NT2/D1 (cell line): ENCODE results near the gene PSMG4.
A peak's percentile ranks its signal among the peaks of the same experiment; 100 is the strongest.

ENCODE experiments used
- DNase-seq: peaks from one replicate; pipeline ENCODE4 v3.0.0-alpha.2; 2011; ENCODE audit warnings: low read depth, low spot score
- H3K27me3 ChIP-seq: 2 replicates; pipeline ENCODE4 v1.6.0; 2011; ENCODE audit warnings: mild to moderate bottlenecking; ENCODE audit not compliant: insufficient read length, insufficient read depth
- H3K36me3 ChIP-seq: 2 replicates; pipeline ENCODE4 v1.6.1; 2011; ENCODE audit warnings: mild to moderate bottlenecking, low read length, mixed read lengths; ENCODE audit not compliant: insufficient read depth, insufficient read length
- H3K4me1 ChIP-seq: 2 replicates; pipeline ENCODE4 v1.5.1; 2011; ENCODE audit not compliant: insufficient read depth, insufficient read length
- H3K4me3 ChIP-seq: 2 replicates; pipeline ENCODE4 v1.5.1; 2011; ENCODE audit warnings: low read depth; ENCODE audit not compliant: insufficient read length
- H3K9ac ChIP-seq: 2 replicates; pipeline ENCODE4 v1.6.0; 2011; ENCODE audit warnings: low read depth; ENCODE audit not compliant: insufficient read length
- H3K9me3 ChIP-seq: 2 replicates; pipeline ENCODE4 v1.5.1; 2011; ENCODE audit warnings: mild to moderate bottlenecking, low read length; ENCODE audit not compliant: insufficient read depth
- SUZ12 ChIP-seq: IDR thresholded peaks from 2 replicates; pipeline ENCODE4 v1.6.1; 2011; ENCODE audit not compliant: insufficient read length, insufficient read depth; ENCODE audit errors: extremely low read depth
- YY1 ChIP-seq: IDR thresholded peaks from 2 replicates; pipeline ENCODE4 v1.6.1; 2011; ENCODE audit not compliant: insufficient read length, insufficient read depth
- ZNF274 ChIP-seq: IDR thresholded peaks from 2 replicates; pipeline ENCODE4 v1.6.1; 2011; ENCODE audit warnings: mild to moderate bottlenecking, low read depth, low read length

Gene PSMG4

DNA sequence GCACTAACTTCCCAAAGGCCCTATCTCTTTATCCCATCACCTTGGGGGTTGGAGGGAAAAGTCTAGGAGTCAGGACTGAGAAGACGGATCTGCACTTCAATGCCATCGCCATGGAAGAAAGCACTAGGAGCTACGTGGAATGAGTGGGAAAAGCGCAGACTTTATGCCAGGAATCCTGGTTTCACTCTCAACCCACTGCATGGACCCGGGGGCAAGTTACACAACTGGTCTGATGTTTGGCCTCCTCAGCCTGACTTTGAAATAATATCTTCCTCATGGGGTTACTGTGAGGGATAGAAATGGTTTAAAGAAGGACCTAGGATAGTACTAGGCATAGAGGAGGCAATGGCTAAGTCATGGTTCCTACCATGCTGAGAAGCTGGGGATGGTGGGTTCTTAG lies 13.5 kb upstream of the PSMG4 start:
- DNase-seq = no peak
- H3K36me3 ChIP-seq = no peaks in the 10 kb centered on the region
- no peak for TF ChIP-seq ZNF274
- no peak for TF ChIP-seq SUZ12
- TF ChIP-seq YY1 = no peak
- no peak overlapping the region for H3K9ac ChIP-seq
- H3K4me1 ChIP-seq = peaks cover 3% of the 10 kb centered on the region
- H3K4me3 ChIP-seq = no peak overlapping the region
- no peaks in the 10 kb centered on the region for H3K27me3 ChIP-seq
- H3K9me3 ChIP-seq = no peaks in the 10 kb centered on the region

DNA sequence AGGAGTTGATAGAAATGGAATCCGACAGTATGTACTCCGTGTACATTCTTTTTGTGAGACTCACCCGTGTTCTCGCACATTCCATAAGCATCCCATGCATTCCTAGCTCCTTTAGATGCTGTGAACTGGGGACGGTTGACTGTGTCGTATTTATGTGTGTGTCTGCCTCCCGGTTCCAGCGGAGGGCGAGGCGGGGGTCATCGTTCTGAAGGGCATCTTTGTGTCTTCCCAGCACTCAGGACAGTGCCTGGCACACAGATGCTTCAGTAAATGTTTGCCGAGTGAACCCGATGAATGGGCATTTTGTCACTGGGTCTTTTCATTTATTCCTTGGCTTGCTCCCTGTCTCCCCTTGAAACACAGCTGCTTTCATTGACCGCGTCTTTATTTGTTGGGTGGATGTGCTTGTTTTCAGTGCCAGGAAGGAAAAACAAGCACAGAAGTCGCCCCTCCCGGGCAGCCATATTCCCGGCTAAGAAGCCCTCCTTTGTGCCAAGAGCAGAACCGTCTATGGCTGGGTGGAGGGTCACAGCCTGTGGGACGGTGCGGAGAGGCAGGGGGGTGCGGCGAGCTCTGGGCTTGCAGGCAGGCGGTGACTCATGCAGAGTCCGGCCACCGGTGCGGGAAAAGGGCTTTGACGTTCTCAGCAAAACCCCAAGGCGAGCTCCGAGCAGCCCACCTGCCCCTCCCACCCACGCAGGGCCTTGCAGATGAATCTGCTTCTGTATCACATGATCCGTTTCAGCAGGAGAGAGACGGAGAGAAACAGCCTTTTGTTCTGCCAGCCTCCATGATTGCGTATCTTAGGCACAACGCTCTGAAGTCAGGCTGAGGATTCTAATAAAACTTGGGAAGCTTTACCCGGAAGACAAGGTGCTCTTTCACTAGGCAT lies 11.2 kb upstream of the PSMG4 start:
- no peaks in the 10 kb centered on the region for H3K36me3 ChIP-seq
- TF ChIP-seq YY1 = no peak
- TF ChIP-seq ZNF274 = no peak
- no peak for TF ChIP-seq SUZ12
- DNase-seq = no peak
- peaks cover 5% of the 10 kb centered on the region for H3K4me1 ChIP-seq
- no peaks in the 10 kb centered on the region for H3K9me3 ChIP-seq
- peak overlapping the region; percentile 34 for H3K9ac ChIP-seq
- H3K4me3 ChIP-seq = no peak overlapping the region
- H3K27me3 ChIP-seq = peaks cover 2% of the 10 kb centered on the region

DNA sequence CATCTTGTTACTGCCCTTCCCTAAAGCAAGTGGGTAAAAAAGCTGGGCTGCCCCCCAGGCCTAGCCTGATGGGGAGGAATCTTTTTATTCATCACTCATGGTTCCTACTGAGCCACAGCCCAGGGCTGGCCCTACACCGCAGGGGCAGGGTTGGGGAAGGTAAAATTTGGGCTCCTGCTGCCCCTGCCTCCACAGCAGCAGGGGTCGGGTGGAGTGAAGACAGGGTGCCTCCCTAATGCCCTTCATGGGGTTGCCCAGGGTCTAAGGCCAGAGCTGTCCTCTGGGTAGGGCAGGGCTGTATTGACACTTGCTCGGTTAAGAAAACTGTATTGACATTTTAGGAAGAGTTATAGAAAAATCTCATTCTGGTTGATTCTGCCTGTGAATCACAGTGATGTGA lies 8.9 kb upstream of the PSMG4 start:
- Histone ChIP-seq H3K4me3 (no peak overlapping the region), H3K9me3 (no peaks in the 10 kb centered on the region; the same call in 1 of the 2 replicates), H3K4me1 (peaks cover 5% of the 10 kb centered on the region), H3K36me3 (no peaks in the 10 kb centered on the region), H3K27me3 (peaks cover 2% of the 10 kb centered on the region), H3K9ac (no peak overlapping the region)
- TF ChIP-seq SUZ12 (no peak), YY1 (no peak), ZNF274 (no peak)
- no peak for DNase-seq

DNA sequence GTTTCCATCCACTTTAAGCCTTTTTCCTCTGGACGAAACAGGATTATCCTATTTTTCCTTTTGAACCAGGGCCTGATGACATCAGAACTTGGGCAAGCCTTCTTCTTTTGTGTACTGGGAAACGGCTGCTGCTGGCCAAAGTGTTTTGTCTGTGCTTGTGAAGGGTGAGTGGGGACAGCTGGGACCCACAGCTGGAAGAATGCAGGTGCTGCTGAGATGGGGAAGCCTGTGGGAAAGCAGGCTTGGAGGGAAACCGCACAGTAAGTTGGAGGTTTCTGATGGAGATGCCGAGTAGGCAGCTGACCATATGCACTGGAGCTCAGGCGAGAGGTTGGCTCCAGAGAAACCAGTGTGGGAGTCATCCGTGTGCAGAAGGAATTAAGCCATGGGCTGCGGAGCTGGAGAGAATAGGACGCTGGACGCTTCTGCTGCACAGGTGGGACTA lies 8.5 kb upstream of the PSMG4 start:
- Histone ChIP-seq H3K4me3 (no peak overlapping the region), H3K9ac (peak overlapping the region; percentile 9), H3K4me1 (peaks cover 5% of the 10 kb centered on the region), H3K9me3 (no peaks in the 10 kb centered on the region; the same call in 1 of the 2 replicates), H3K36me3 (no peaks in the 10 kb centered on the region), H3K27me3 (peaks cover 2% of the 10 kb centered on the region)
- DNase-seq = no peak
- TF ChIP-seq YY1 (no peak), ZNF274 (no peak), SUZ12 (no peak)

DNA sequence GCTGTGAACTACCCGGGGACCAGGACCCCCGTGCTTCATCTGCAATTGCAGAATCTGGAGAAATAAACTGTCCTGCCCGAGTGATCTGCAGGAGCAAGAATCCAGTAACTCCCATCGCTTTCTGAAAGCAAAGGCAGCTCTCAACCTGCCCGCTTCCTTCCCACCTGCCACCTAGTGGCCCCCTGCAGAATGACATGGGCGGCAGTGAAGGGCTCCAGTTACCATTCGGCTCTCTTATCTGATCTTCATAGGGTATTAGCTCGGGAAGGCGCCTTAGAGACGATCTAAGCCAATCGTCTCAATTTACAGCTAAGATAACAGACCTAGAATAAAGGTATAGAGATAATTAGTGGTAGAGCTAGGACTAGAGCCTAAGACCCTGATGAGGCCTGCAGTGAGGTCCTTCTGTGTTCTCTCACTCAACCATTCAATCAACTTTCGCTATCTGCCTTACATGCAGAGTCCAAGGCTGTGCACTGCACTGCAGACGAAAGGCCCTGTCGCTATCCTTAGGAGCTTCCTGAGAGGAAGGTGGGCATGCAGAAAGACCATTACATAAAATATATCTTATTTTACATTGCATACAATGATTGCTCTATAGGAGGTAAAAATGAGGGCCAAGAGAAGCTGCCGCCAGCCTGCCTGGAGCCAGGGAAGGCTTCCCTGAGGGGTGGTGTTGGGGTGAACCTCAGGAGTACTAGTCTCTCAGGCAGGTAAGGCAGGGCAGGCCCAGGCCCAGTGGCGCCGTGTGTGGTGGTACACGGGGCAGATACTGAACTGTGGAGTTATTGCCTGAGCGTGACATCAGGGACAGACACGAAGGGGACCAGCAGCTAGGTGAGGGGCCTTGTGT lies 7.1 kb upstream of the PSMG4 start:
- Histone ChIP-seq H3K27me3 (peaks cover 2% of the 10 kb centered on the region), H3K9ac (no peak overlapping the region), H3K9me3 (no peaks in the 10 kb centered on the region; the same call in 1 of the 2 replicates), H3K4me1 (peaks cover 5% of the 10 kb centered on the region), H3K4me3 (no peak overlapping the region), H3K36me3 (no peaks in the 10 kb centered on the region)
- DNase-seq = peak; percentile 75
- TF ChIP-seq ZNF274 (no peak), YY1 (no peak), SUZ12 (no peak)

DNA sequence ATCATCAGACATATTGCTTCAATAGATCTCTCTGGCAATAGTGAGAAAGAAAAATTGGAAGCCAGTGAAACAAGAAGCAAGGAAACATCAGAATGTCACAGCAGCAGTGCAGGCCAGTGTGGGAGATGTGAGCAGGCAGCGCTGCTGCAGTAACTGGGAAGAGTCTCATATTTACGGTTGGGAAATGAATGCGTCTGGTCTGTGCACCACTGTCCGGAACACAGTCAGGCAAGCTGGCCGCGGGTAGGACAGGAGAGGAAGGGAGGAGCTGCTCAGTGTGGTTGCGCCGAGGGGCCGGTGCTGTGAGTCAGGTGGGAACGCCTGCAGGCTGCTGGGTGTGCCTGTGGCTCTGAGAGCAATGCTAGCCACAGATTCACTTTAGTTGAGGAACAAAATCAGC lies 6.4 kb upstream of the PSMG4 start:
- H3K27me3 ChIP-seq = peaks cover 2% of the 10 kb centered on the region
- peaks cover 5% of the 10 kb centered on the region for H3K4me1 ChIP-seq
- TF ChIP-seq ZNF274 = no peak
- no peak for TF ChIP-seq YY1
- no peak for TF ChIP-seq SUZ12
- no peak for DNase-seq
- no peaks in the 10 kb centered on the region; the same call in 1 of the 2 replicates for H3K9me3 ChIP-seq
- no peaks in the 10 kb centered on the region for H3K36me3 ChIP-seq
- no peak overlapping the region for H3K9ac ChIP-seq
- no peak overlapping the region for H3K4me3 ChIP-seq
